Neural cell (in vitro differentiated cells): ENCODE results near the gene BICC1. TPM values are rescaled to one million over a fixed set of nuclear protein-coding genes. Genes with fewer than 3 reads are reported as not detected.

Experiments
- H2AFZ ChIP-seq: fragments of 200-600, 300-800 bp; sonication (generic), shearing (Covaris generic); 2 replicates; pipeline ENCODE4 v1.6.0; 2014; ENCODE audit warnings: low read depth, mild to moderate bottlenecking, antibody characterized with exemption, low read length, moderate library complexity
- H3F3A ChIP-seq: fragments of 200-600 bp; shearing (Covaris generic); 2 replicates; pipeline ENCODE4 v1.6.1; 2016; ENCODE audit warnings: mild to moderate bottlenecking, moderate library complexity, mixed read lengths, antibody characterized with exemption, low read length; ENCODE audit not compliant: insufficient read depth, poor library complexity, severe bottlenecking
- H3K27ac ChIP-seq: fragments of 200-600, 300-800 bp; sonication (generic), shearing (Covaris generic); 2 replicates; pipeline ENCODE4 v1.5.1; 2014; ENCODE audit warnings: mild to moderate bottlenecking, low read length, moderate library complexity
- H3K27me3 ChIP-seq: fragments of 300-800, 200-600 bp; sonication (generic), shearing (Covaris generic); 2 replicates; pipeline ENCODE4 v1.6.0; 2014; ENCODE audit warnings: mild to moderate bottlenecking, low read depth, low read length, moderate library complexity; ENCODE audit not compliant: insufficient read depth
- H3K36me3 ChIP-seq: fragments of 300-800, 200-600 bp; sonication (generic), shearing (Covaris generic); 2 replicates; pipeline ENCODE4 v1.5.1; 2014; ENCODE audit warnings: mild to moderate bottlenecking, antibody characterized with exemption, low read length, moderate library complexity; ENCODE audit not compliant: insufficient read depth
- H3K4me2 ChIP-seq: fragments of 300-800, 200-600 bp; sonication (generic), shearing (Covaris generic); 2 replicates; pipeline ENCODE4 v1.6.0; 2014; ENCODE audit warnings: mild to moderate bottlenecking, low read length
- H3K4me3 ChIP-seq: fragments of 300-800, 200-600 bp; sonication (generic), shearing (Covaris generic); 2 replicates; pipeline ENCODE4 v1.5.1; 2014; ENCODE audit warnings: mild to moderate bottlenecking, low read length, moderate library complexity
- H3K79me2 ChIP-seq: fragments of 200-600 bp; shearing (Covaris generic); replicated peaks from 2 replicates; pipeline ENCODE4 v1.6.0; 2014; ENCODE audit warnings: mild to moderate bottlenecking, low read length, moderate library complexity; ENCODE audit not compliant: insufficient read depth
- H3K9ac ChIP-seq: fragments of 300-800, 200-600 bp; sonication (generic), shearing (Covaris generic); 2 replicates; pipeline ENCODE4 v1.6.1; 2016; ENCODE audit warnings: mild to moderate bottlenecking, low read length, mixed read lengths
- H3K9me2 ChIP-seq: fragments of 200-600 bp; shearing (Covaris generic); 2 replicates; pipeline ENCODE4 v1.6.1; 2016; ENCODE audit warnings: mild to moderate bottlenecking, low read length, mixed read lengths; ENCODE audit not compliant: insufficient read depth
- H3K9me3 ChIP-seq: fragments of 200-600, 300-800 bp; sonication (generic), shearing (Covaris generic); 2 replicates; pipeline ENCODE4 v1.6.1; 2016; ENCODE audit warnings: mild to moderate bottlenecking, mixed run types, low read length, moderate library complexity, mixed read lengths
- H4K20me1 ChIP-seq: fragments of 200-600 bp; shearing (Covaris generic); 2 replicates; pipeline ENCODE4 v1.6.1; 2016; ENCODE audit warnings: mild to moderate bottlenecking, mixed run types; ENCODE audit not compliant: insufficient read depth
- CTCF ChIP-seq: fragments of 450-650 bp; IDR thresholded peaks from 2 replicates; pipeline ENCODE4 v1.5.1; 2014; ENCODE audit warnings: antibody characterized with exemption, mild to moderate bottlenecking, moderate library complexity; ENCODE audit not compliant: poor library complexity, severe bottlenecking
- EP300 ChIP-seq: fragments of 450-650 bp; conservative IDR thresholded peaks from 2 replicates; pipeline ENCODE4 v1.6.1; 2014; ENCODE audit warnings: antibody characterized with exemption, mild to moderate bottlenecking, moderate library complexity; ENCODE audit not compliant: poor library complexity, severe bottlenecking
- EZH2 ChIP-seq: fragments of 200-600, 300-800 bp; shearing (Covaris generic), sonication (generic); IDR thresholded peaks from 2 replicates; pipeline ENCODE4 v1.6.1; 2014; ENCODE audit warnings: antibody characterized with exemption, low read length, borderline replicate concordance, mild to moderate bottlenecking; ENCODE audit not compliant: insufficient read depth, poor library complexity, severe bottlenecking
- MXI1 ChIP-seq: fragments of 450-650 bp; conservative IDR thresholded peaks from 2 replicates; pipeline ENCODE4 v1.6.1; 2014; ENCODE audit warnings: antibody characterized with exemption, mild to moderate bottlenecking; ENCODE audit not compliant: poor library complexity, severe bottlenecking
- POLR2AphosphoS5 ChIP-seq: IDR thresholded peaks from 2 replicates; pipeline ENCODE4 v1.6.1; 2012
- RAD21 ChIP-seq: fragments of 450-650 bp; conservative IDR thresholded peaks from 2 replicates; pipeline ENCODE4 v1.6.1; 2014; ENCODE audit warnings: antibody characterized with exemption, mild to moderate bottlenecking, moderate library complexity
- SMC3 ChIP-seq: fragments of 450-650 bp; conservative IDR thresholded peaks from 2 replicates; pipeline ENCODE4 v1.6.1; 2014; ENCODE audit warnings: antibody characterized with exemption, mild to moderate bottlenecking, moderate library complexity; ENCODE audit not compliant: poor library complexity
- TAF1 ChIP-seq: IDR thresholded peaks from 2 replicates; pipeline ENCODE4 v1.6.1; 2012; ENCODE audit warnings: low read depth
- polyA plus RNA-seq: library from polyadenylated mRNA; depleted of rRNA; stranded (reverse); fragments of >200 nt; gene quantifications from 2 replicates; pipeline ENCODE4 v1.2.3, GENCODE V29; 2014
- TF ChIP-seq, protein P1 (sequence below): IDR thresholded peaks from 2 replicates; pipeline ENCODE4 v1.6.1; 2012; ENCODE audit warnings: borderline replicate concordance

BICC1 gene
- polyA plus RNA-seq, 1 donor from 2014 or later, result 7.6 TPM

GRCh38 chr10:58645416-58646146 is 132.9 kb downstream of the BICC1 start:
- Histone ChIP-seq H3K27me3 (no peaks in the 10 kb centered on the region), H3K4me3 (no peak overlapping the region), H3K9me2 (no peaks in the 10 kb centered on the region), H3K79me2 (no peaks in the 10 kb centered on the region), H3K27ac (no peak overlapping the region), H3K9me3 (no peaks in the 10 kb centered on the region), H3F3A (no peaks in the 10 kb centered on the region), H2AFZ (no peak overlapping the region), H3K9ac (no peak overlapping the region), H3K36me3 (no peaks in the 10 kb centered on the region), H4K20me1 (no peaks in the 10 kb centered on the region), H3K4me2 (no peak overlapping the region)
- TF ChIP-seq TAF1 (no peak), EZH2 (no peak), MXI1 (no peak), SMC3 (no peak), CTCF (no peak), EP300 (no peak), RAD21 (no peak), POLR2AphosphoS5 (no peak)
- TF ChIP-seq, protein P1, sequence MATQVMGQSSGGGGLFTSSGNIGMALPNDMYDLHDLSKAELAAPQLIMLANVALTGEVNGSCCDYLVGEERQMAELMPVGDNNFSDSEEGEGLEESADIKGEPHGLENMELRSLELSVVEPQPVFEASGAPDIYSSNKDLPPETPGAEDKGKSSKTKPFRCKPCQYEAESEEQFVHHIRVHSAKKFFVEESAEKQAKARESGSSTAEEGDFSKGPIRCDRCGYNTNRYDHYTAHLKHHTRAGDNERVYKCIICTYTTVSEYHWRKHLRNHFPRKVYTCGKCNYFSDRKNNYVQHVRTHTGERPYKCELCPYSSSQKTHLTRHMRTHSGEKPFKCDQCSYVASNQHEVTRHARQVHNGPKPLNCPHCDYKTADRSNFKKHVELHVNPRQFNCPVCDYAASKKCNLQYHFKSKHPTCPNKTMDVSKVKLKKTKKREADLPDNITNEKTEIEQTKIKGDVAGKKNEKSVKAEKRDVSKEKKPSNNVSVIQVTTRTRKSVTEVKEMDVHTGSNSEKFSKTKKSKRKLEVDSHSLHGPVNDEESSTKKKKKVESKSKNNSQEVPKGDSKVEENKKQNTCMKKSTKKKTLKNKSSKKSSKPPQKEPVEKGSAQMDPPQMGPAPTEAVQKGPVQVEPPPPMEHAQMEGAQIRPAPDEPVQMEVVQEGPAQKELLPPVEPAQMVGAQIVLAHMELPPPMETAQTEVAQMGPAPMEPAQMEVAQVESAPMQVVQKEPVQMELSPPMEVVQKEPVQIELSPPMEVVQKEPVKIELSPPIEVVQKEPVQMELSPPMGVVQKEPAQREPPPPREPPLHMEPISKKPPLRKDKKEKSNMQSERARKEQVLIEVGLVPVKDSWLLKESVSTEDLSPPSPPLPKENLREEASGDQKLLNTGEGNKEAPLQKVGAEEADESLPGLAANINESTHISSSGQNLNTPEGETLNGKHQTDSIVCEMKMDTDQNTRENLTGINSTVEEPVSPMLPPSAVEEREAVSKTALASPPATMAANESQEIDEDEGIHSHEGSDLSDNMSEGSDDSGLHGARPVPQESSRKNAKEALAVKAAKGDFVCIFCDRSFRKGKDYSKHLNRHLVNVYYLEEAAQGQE, result no peak

DNA sequence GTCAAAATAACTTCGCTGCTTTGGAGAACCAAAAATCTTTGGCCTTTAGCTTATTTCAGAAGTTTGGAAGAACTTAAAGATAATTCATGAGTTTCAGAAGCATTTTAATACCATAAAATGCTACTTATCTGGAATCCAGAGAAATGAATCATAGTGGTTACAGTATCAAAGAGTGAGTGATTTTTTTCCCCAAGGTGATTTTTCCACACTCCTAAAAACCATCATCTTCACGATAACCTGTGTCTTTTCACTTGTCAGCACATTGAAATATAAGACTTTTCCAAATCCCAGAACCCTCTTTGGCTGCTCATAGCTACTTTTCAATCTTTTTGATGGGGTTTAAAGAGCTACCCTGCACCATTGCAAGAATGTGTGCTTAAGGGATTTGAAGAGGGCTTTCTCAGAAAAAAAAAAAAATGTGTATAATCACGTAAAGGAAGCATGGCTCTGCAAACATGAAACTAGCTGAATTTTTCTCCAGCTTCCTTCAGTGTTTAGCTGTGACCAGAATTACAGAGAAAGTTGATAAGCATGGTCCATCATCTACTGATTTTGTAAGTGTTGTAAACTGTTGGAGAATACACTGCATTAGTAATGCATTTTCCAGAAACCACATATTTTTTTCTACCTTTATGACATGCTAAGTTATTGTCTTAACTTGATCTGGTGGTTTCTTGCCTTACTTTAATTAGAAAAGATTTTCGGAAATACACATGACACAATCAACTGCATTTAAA is 134.9 kb downstream of the BICC1 start:
- H4K20me1 ChIP-seq, result no peaks in the 10 kb centered on the region
- no peaks in the 10 kb centered on the region for H3F3A ChIP-seq
- H3K4me3 ChIP-seq, result no peak overlapping the region
- H3K79me2 ChIP-seq, result no peaks in the 10 kb centered on the region
- no peak overlapping the region for H2AFZ ChIP-seq
- H3K27me3 ChIP-seq, result no peaks in the 10 kb centered on the region
- H3K9ac ChIP-seq, result no peak overlapping the region
- no peaks in the 10 kb centered on the region for H3K36me3 ChIP-seq
- H3K27ac ChIP-seq, result no peak overlapping the region
- TF ChIP-seq, protein P1, result no peak
- TF ChIP-seq EZH2 (no peak), EP300 (no peak)
- H3K9me3 ChIP-seq, result no peaks in the 10 kb centered on the region
- no peaks in the 10 kb centered on the region for H3K9me2 ChIP-seq
- no peak overlapping the region for H3K4me2 ChIP-seq
